SH-SY5Y (cell line): ENCODE data around the gene MCF2L.

Experiments used
- GATA2 ChIP-seq: IDR thresholded peaks from 2 replicates; pipeline ENCODE4 v1.6.1; 2011; ENCODE audit warnings: mild to moderate bottlenecking, low read depth, low read length
- GATA3 ChIP-seq: IDR thresholded peaks from 2 replicates; pipeline ENCODE4 v1.6.1; 2011; ENCODE audit warnings: low read depth, mild to moderate bottlenecking, low read length, moderate library complexity

GRCh38 chr13:112995395-112996191 is 26.6 kb downstream of the MCF2L start:
- TF ChIP-seq GATA2, result no peak
- no peak for TF ChIP-seq GATA3
